Breast epithelium (tissue), 3 donors: Measurements from ENCODE around the gene ATF1.

Source experiments
- CTCF ChIP-seq, 3 donors: fragments of 450-650 bp; IDR thresholded peaks; one replicate each; pipeline ENCODE4 v1.5.1; 2016 to 2017; ENCODE audit warnings: antibody characterized with exemption in 3 of 3, mild to moderate bottlenecking in 3 of 3, moderate library complexity in 3 of 3
- POLR2A ChIP-seq: fragments of 450-650 bp; IDR thresholded peaks from one replicate; pipeline ENCODE4 v1.6.1; 2016; ENCODE audit warnings: antibody characterized with exemption, mild to moderate bottlenecking, moderate library complexity
- POLR2AphosphoS5 ChIP-seq, 3 donors: sonication (generic); formaldehyde crosslinking; IDR thresholded peaks; one replicate each; pipeline ENCODE4 v1.6.1; 2017; ENCODE audit warnings: antibody characterized with exemption in 3 of 3

DNA sequence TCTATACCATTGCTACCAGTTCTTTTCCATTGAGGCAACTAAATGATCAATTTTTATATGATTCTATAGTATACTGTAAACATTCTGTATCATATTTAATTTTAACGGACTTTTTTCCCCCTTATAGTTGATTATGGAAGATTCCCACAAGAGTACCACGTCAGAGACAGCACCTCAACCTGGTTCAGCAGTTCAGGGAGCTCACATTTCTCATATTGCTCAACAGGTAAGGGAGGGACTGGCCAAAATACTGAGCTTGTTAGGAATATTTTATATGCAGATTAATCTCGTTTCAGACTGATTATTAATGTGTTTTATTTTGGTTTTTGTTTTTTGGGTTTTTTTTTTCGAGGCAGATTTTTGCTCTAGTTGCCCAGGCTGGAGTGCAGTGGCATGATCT, 16.1 kb downstream of the ATF1 start:
- no peak for TF ChIP-seq POLR2A
- no peak for TF ChIP-seq CTCF (IDR thresholded peaks at IDR 0.05)
- no peak for TF ChIP-seq POLR2AphosphoS5 (IDR thresholded peaks at IDR 0.05)
